GM19372 (cell line): ENCODE measurements around the gene UMODL1.

Experiments used
- ATAC-seq: cut with Tn5 transposase; IDR thresholded peaks from one replicate; pipeline ENCODE4 v1.9.1; 2021; ENCODE audit warnings: mild to moderate bottlenecking, low read depth, moderate library complexity; ENCODE audit not compliant: unreplicated experiment

The UMODL1 gene

GRCh38 chr21:42095581-42095980 is 24.5 kb downstream of the UMODL1 start:
- ATAC-seq: no peak

- no peak for ATAC-seq
These were observed 25.4 kb downstream of the UMODL1 start for GRCh38 chr21:42096566-42096965.

- ATAC-seq: no peak
These were observed 26.2 kb downstream of the UMODL1 start for GRCh38 chr21:42097274-42097673.

GRCh38 chr21:42097860-42098454 is 26.8 kb downstream of the UMODL1 start:
- ATAC-seq: no peak

GRCh38 chr21:42098957-42099505 is 27.9 kb downstream of the UMODL1 start:
- no peak for ATAC-seq

- no peak for ATAC-seq
These were observed 30.1 kb downstream of the UMODL1 start for GRCh38 chr21:42101246-42101645.

GRCh38 chr21:42102076-42102475 is 31.0 kb downstream of the UMODL1 start:
- no peak for ATAC-seq

GRCh38 chr21:42102526-42102925 is 31.4 kb downstream of the UMODL1 start:
- ATAC-seq: no peak

- ATAC-seq: no peak
These were observed 31.9 kb downstream of the UMODL1 start for GRCh38 chr21:42102991-42103390.

GRCh38 chr21:42103843-42104242 is 32.7 kb downstream of the UMODL1 start:
- ATAC-seq: no peak

- no peak for ATAC-seq
These were observed 34.6 kb downstream of the UMODL1 start for GRCh38 chr21:42105476-42106315.

GRCh38 chr21:42106425-42106824 is 35.3 kb downstream of the UMODL1 start:
- ATAC-seq: no peak

GRCh38 chr21:42107177-42107880 is 36.2 kb downstream of the UMODL1 start:
- ATAC-seq: peak; percentile 15

- ATAC-seq: peak; percentile 92
These were observed 36.9 kb downstream of the UMODL1 start for GRCh38 chr21:42107881-42108553.

GRCh38 chr21:42108554-42109340 is 37.6 kb downstream of the UMODL1 start:
- ATAC-seq: no peak

- ATAC-seq: no peak
These were observed 38.4 kb downstream of the UMODL1 start for GRCh38 chr21:42109473-42109872.

GRCh38 chr21:42109873-42110525 is 38.9 kb downstream of the UMODL1 start:
- no peak for ATAC-seq

- no peak for ATAC-seq
These were observed 39.8 kb downstream of the UMODL1 start for GRCh38 chr21:42110691-42111469.

GRCh38 chr21:42111470-42111743 is 40.3 kb downstream of the UMODL1 start:
- no peak for ATAC-seq
